H1 (cell line): ENCODE measurements around the gene MYH11. TPM values are rescaled to one million over a fixed set of nuclear protein-coding genes. Genes with fewer than 3 reads are reported as not detected.

ENCODE experiments used
- CTBP2 ChIP-seq: IDR thresholded peaks from 2 replicates; pipeline ENCODE4 v1.7.0; 2011; ENCODE audit warnings: borderline replicate concordance, mild to moderate bottlenecking, moderate library complexity, mixed read lengths, low read length; ENCODE audit not compliant: insufficient read depth, insufficient read length
- MAX ChIP-seq: IDR thresholded peaks from 2 replicates; pipeline ENCODE4 v1.6.1; 2012; ENCODE audit warnings: inconsistent platforms
- polyA plus RNA-seq, 7 experiments: library from polyadenylated mRNA; depleted of rRNA in 3 of 7; stranded (reverse) in 5 of 7; unstranded in 2 of 7; fragments of >200 nt in 5 of 7; fragments of 200-250 nt in 2 of 7; gene quantifications; 1 replicate in 5 of 7; 2 replicates in 1 of 7; 4 replicates in 1 of 7; pipeline versions ENCODE4 v1.2.1 to v1.2.3, GENCODE V29; 2011 to 2013; ENCODE audit warnings: missing spikeins in 2 of 7, mixed read lengths in 2 of 7
- total RNA-seq: library from RNA; stranded (reverse); fragmentation: NEBNext Ultra II Directional; extraction: Animal tissue kit (Norgen Biotek cat#: 25700); gene quantifications from 2 replicates; pipeline ENCODE4 v1.2.1, GENCODE V29; 2021

MYH11 gene
- total and polyA plus RNA-seq, 2 of the 8 experiments (the other 6 are each of a cell fraction or from before 2014, with no cell fraction given), result 0.11 to 0.78 TPM

GRCh38 chr16:15772579-15773293 lies 84.1 kb downstream of the MYH11 start (continued):
- TF ChIP-seq MAX (no peak), CTBP2 (no peak)
